Muscle layer of colon (tissue), 2 donors: ENCODE results near the gene OLFML2B.
"Not testable (repeated sequence)": the region's sequence is repeated elsewhere in the genome, so short reads cannot be mapped to it uniquely, and the experiment has no call there.

Experiments
- H3K27ac ChIP-seq: one replicate; pipeline ENCODE4 v1.7.0; 2013; ENCODE audit warnings: low read depth, mild to moderate bottlenecking, low read length, moderate library complexity
- H3K27me3 ChIP-seq, 2 donors: one replicate each; pipeline ENCODE4 v1.7.0; 2013; ENCODE audit warnings: low read length in 2 of 2, mild to moderate bottlenecking in 2 of 2; ENCODE audit not compliant: insufficient read depth in 2 of 2, control insufficient read depth in 1 of 2
- H3K36me3 ChIP-seq: one replicate; pipeline ENCODE4 v1.7.0; 2013; ENCODE audit warnings: mild to moderate bottlenecking, low read length; ENCODE audit not compliant: insufficient read depth
- H3K4me1 ChIP-seq: one replicate; pipeline ENCODE4 v1.7.0; 2013; ENCODE audit warnings: mild to moderate bottlenecking, low read length; ENCODE audit not compliant: insufficient read depth
- H3K4me3 ChIP-seq, 2 donors: one replicate each; pipeline ENCODE4 v1.7.0; 2013; ENCODE audit warnings: low read length in 2 of 2, low read depth in 1 of 2, mild to moderate bottlenecking in 1 of 2, moderate library complexity in 1 of 2
- H3K9ac ChIP-seq: one replicate; pipeline ENCODE4 v1.7.0; 2013; ENCODE audit warnings: low read length
- H3K9me3 ChIP-seq: one replicate; pipeline ENCODE4 v1.7.0; 2013; ENCODE audit warnings: mild to moderate bottlenecking, low read length
- donor health status: abdominal sarcoma.
- donor health status: Adenocarcinoma of cecum.

OLFML2B gene

GRCh38 chr1:162059721-162060120 is 36.1 kb upstream of the OLFML2B start:
- H3K36me3 ChIP-seq: no peaks in the 10 kb centered on the region
- H3K27ac ChIP-seq: no peak overlapping the region
- no peaks in the 10 kb centered on the region for H3K9me3 ChIP-seq
- no peak overlapping the region for H3K9ac ChIP-seq
- no peaks in the 10 kb centered on the region for H3K4me1 ChIP-seq
- H3K4me3 ChIP-seq: no peak overlapping the region
- H3K27me3 ChIP-seq: no peaks in the 10 kb centered on the region

GRCh38 chr1:162056579-162056978 is 32.9 kb upstream of the OLFML2B start:
- no peak overlapping the region for H3K9ac ChIP-seq
- H3K27me3 ChIP-seq: no peaks in the 10 kb centered on the region
- H3K27ac ChIP-seq: no peak overlapping the region
- no peaks in the 10 kb centered on the region for H3K4me1 ChIP-seq
- no peak overlapping the region for H3K4me3 ChIP-seq
- H3K36me3 ChIP-seq: no peaks in the 10 kb centered on the region
- H3K9me3 ChIP-seq: no peaks in the 10 kb centered on the region

GRCh38 chr1:162056043-162056442 is 32.4 kb upstream of the OLFML2B start:
- Histone ChIP-seq H3K27me3 (no peaks in the 10 kb centered on the region), H3K27ac (no peak overlapping the region), H3K4me1 (no peaks in the 10 kb centered on the region), H3K9me3 (no peaks in the 10 kb centered on the region), H3K9ac (no peak overlapping the region), H3K4me3 (no peak overlapping the region), H3K36me3 (no peaks in the 10 kb centered on the region)

- Histone ChIP-seq H3K36me3 (no peaks in the 10 kb centered on the region), H3K9me3 (no peaks in the 10 kb centered on the region), H3K4me1 (no peaks in the 10 kb centered on the region), H3K27ac (no peak overlapping the region), H3K27me3 (no peaks in the 10 kb centered on the region), H3K9ac (no peak overlapping the region), H3K4me3 (no peak overlapping the region)
Measured at GRCh38 chr1:162055062-162055461, 31.4 kb upstream of the OLFML2B start.

GRCh38 chr1:162053949-162054348 is 30.3 kb upstream of the OLFML2B start:
- H3K4me1 ChIP-seq, H3K4me3 ChIP-seq, H3K27ac ChIP-seq, H3K9me3 ChIP-seq, H3K36me3 ChIP-seq, H3K27me3 ChIP-seq, H3K9ac ChIP-seq: not testable (repeated sequence)

- Histone ChIP-seq H3K36me3 (no peaks in the 10 kb centered on the region), H3K9ac (no peak overlapping the region), H3K27me3 (no peaks in the 10 kb centered on the region), H3K4me3 (no peak overlapping the region), H3K4me1 (no peaks in the 10 kb centered on the region), H3K27ac (no peak overlapping the region), H3K9me3 (no peaks in the 10 kb centered on the region)
Measured at GRCh38 chr1:162046921-162047320, 23.3 kb upstream of the OLFML2B start.

GRCh38 chr1:162042361-162042760 is 18.7 kb upstream of the OLFML2B start:
- Histone ChIP-seq H3K27me3 (no peaks in the 10 kb centered on the region), H3K36me3 (no peaks in the 10 kb centered on the region), H3K9me3 (no peaks in the 10 kb centered on the region), H3K4me3 (no peak overlapping the region), H3K9ac (no peak overlapping the region), H3K4me1 (no peaks in the 10 kb centered on the region), H3K27ac (no peak overlapping the region)

- Histone ChIP-seq H3K4me1 (no peaks in the 10 kb centered on the region), H3K27me3 (no peaks in the 10 kb centered on the region), H3K9me3 (no peaks in the 10 kb centered on the region), H3K4me3 (no peak overlapping the region), H3K27ac (no peak overlapping the region), H3K36me3 (no peaks in the 10 kb centered on the region), H3K9ac (no peak overlapping the region)
Measured at GRCh38 chr1:162040657-162041056, 17.0 kb upstream of the OLFML2B start.

GRCh38 chr1:162040001-162040400 is 16.3 kb upstream of the OLFML2B start:
- no peak overlapping the region for H3K9ac ChIP-seq
- no peaks in the 10 kb centered on the region for H3K4me1 ChIP-seq
- no peaks in the 10 kb centered on the region for H3K27me3 ChIP-seq
- no peaks in the 10 kb centered on the region for H3K9me3 ChIP-seq
- H3K27ac ChIP-seq: no peak overlapping the region
- H3K36me3 ChIP-seq: no peaks in the 10 kb centered on the region
- no peak overlapping the region for H3K4me3 ChIP-seq

- no peaks in the 10 kb centered on the region for H3K36me3 ChIP-seq
- H3K9ac ChIP-seq: no peak overlapping the region
- H3K27ac ChIP-seq: no peak overlapping the region
- H3K27me3 ChIP-seq: no peaks in the 10 kb centered on the region
- H3K4me1 ChIP-seq: peaks cover 5% of the 10 kb centered on the region
- no peak overlapping the region for H3K4me3 ChIP-seq
- no peaks in the 10 kb centered on the region for H3K9me3 ChIP-seq
Measured at GRCh38 chr1:162038624-162039023, 15.0 kb upstream of the OLFML2B start.

GRCh38 chr1:162036163-162036562 is 12.5 kb upstream of the OLFML2B start:
- Histone ChIP-seq H3K4me3 (no peak overlapping the region), H3K9ac (no peak overlapping the region), H3K4me1 (peaks cover 10% of the 10 kb centered on the region), H3K27ac (no peak overlapping the region), H3K36me3 (no peaks in the 10 kb centered on the region), H3K9me3 (no peaks in the 10 kb centered on the region), H3K27me3 (no peaks in the 10 kb centered on the region)

GRCh38 chr1:162035241-162035640 is 11.6 kb upstream of the OLFML2B start:
- Histone ChIP-seq H3K9ac (no peak overlapping the region), H3K36me3 (no peaks in the 10 kb centered on the region), H3K27me3 (no peaks in the 10 kb centered on the region), H3K27ac (no peak overlapping the region), H3K9me3 (no peaks in the 10 kb centered on the region), H3K4me1 (peaks cover 10% of the 10 kb centered on the region), H3K4me3 (no peak overlapping the region)
